Activated naive CD4-positive, alpha-beta T cell (primary cell): Measurements from ENCODE around the gene PMM2.
"Not testable (repeated sequence)": the region's sequence is repeated elsewhere in the genome, so short reads cannot be mapped to it uniquely, and the experiment has no call there.

ENCODE experiments used
- DNase-seq, 4 experiments: peaks; one replicate each; lab custom pipeline; 2025; lab: John Stamatoyannopoulos, UW

PMM2 gene

GRCh38 chr16:8797364-8798173 is at the start of gene PMM2, which contains the start of gene TMEM186:
Gene PMM2 (plus strand): TSS chr16:8797839. CDS start chr16:8797883, 44 bp downstream.
Gene TMEM186 (minus strand): TSS chr16:8797639. CDS start chr16:8797614, 25 bp downstream.
- DNase-seq, result peak; percentile 81 to 91 (median 86)

GRCh38 chr16:8748944-8749343 is 48.7 kb upstream of the PMM2 start:
- DNase-seq, result not testable (repeated sequence)

DNA sequence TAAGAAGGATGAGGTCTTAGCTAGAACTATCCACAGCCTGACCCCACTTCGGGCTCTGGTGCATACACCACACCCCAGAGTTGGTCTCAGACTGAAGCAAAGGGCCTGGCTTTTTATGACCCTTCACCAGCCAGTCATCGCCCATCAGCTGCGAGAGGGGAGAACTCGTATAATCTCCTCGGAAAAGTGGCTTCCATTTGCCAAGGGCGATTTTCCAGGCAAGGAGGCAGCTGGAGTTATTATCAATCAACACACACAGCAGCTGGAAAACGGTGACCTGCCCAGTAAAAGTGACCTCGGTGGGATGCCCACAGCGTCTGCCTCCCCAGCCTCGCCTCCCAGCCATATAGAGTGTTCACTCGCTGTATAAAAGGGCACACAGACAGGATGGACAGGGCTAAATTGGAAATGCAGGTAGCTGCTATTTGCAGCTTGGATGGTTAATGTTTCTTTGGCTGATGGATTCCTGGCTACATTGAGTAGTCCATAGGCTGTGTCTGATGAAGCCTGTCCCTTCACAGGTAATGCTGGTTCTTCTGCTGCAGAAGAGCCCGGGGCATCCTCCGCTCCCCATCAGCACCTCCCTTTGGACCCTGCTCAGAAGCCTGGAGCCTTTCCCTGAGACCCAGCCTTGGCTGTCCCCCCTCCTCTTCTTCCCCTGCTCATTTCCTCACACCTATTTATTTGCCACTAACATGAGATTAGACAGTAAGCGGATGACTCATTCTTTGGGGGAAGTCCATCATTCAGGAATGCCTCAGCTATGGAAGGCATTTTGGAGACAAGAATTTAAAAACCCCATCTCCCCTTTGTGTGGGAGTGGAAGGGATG is 45.9 kb upstream of the PMM2 start:
- DNase-seq, result no peak

DNA sequence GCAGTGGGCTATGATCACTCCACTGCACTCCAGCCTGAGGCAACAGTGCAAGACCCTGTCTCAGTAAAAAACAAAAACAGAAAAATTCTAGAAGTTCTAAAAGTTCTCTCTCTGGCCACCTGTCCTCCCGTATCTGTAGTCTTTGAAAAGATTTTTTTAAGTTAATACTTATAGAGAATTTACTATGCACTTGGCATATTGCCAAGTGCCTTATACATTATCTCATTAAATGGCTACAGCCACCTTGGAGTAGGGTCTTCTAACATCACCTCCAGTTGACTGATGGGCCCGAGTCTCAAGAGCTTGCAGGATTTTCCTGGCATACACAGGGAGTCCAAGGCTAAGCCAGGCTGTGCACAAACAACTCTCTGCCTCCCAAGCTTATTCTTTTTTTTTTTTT is 44.9 kb upstream of the PMM2 start:
- no peak for DNase-seq

- DNase-seq, result no peak
Observed at GRCh38 chr16:8753416-8754054, 44.1 kb upstream of the PMM2 start.

GRCh38 chr16:8756755-8757154 is 40.9 kb upstream of the PMM2 start:
- DNase-seq, result no peak

DNA sequence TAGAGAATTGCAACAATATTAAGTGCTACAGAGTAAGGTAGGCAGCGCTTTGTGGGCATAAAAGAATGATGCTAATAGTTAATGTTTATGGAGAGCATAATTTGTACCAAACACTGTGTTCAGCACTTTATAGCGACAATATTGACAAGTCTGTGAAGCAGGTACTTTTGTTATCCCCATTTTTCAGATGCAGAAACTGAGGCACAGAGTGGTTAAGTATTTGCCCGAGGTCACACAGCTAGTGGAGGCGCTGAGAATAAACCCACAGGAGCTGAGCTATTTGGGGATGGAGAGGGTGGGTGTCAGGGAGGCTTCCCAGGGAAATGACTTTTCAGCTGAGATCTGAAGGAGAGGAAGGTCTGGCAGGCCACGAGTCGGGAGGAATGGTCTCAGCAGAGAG is 39.6 kb upstream of the PMM2 start:
- DNase-seq, result no peak

DNA sequence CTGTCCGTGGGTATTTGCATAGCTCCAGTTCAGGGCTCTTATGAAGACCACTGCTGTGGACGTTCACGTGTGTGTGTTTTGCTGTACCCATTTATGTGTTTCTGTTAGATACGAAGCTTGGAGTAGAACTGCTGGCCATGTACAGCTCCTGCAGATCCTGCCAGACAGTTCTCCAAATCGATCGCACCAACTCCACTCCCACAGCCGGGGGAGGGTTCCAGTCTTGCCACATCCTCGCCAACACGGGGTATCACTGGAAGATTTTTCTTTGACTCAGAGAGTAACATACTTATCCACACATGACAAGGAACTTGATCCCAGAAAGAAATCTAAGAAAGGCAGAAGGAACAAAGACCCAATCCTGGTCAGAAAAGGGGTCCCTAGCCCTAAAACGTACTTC is 37.6 kb upstream of the PMM2 start:
- no peak for DNase-seq

- no peak for DNase-seq
Observed at GRCh38 chr16:8761078-8761477, 36.6 kb upstream of the PMM2 start.

- no peak for DNase-seq
Observed at GRCh38 chr16:8762254-8762653, 35.4 kb upstream of the PMM2 start.

- DNase-seq, result no peak
Observed at GRCh38 chr16:8763083-8763482, 34.6 kb upstream of the PMM2 start.

GRCh38 chr16:8763899-8764298 is 33.7 kb upstream of the PMM2 start:
- DNase-seq, result no peak

- no peak for DNase-seq
Observed at GRCh38 chr16:8764525-8765250, 33.0 kb upstream of the PMM2 start.

GRCh38 chr16:8767176-8767575 is 30.5 kb upstream of the PMM2 start:
- DNase-seq, result no peak

- DNase-seq, result no peak
Observed at GRCh38 chr16:8768283-8768682, 29.4 kb upstream of the PMM2 start.

DNA sequence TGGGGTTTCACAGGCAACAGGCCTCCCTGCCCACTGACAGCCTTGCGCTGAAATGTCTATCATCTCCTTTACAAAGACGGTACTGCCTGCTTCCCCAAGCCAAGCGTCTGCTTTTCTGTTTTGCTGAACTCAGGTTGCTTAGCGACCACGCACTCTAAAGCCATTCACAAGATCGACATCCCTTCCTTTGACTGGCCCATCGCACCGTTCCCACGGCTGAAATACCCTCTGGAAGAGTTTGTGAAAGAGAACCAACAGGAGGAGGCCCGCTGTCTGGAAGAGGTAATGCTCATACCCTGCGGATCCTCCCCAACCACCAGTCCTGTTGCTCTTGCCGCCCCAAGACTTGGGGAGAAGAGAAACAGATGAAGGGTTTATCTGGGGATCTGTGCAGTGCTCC is 28.9 kb upstream of the PMM2 start:
- no peak for DNase-seq

DNA sequence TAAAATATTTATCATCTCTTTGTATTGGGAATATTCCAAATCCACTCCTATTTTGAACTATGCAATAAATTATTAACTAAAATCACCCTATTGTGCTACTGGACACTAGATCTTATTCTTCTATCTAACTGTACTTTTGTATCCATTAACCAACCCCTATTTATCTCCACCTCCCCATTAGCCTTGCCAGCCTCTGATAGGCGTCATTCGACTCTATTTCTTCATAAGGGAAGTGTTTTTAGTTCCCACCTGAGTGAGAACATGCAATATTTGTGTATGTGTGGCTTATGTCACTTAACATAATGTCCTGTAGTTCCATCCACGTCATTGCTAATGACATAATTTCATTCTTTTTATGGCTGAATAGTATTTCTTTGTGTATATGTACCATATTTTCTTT is 24.1 kb upstream of the PMM2 start:
- no peak for DNase-seq

DNA sequence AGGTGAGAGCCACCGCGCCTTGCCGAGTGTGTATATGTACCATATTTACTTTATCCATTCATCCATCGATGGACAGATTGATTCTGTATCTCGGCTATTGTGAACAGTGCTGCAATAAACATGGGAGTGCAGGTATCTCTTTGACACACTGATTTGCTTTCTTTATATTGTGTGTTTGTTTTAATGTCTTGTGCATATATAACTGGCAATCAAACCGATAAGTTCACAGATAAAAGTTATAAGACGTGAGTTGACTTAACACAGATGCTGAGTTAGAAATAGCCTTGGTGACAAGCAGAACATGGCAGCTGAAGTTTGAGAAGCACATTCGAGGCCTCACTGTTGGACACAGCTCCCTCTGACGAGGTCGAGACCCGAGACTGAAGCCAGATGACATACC is 23.4 kb upstream of the PMM2 start:
- no peak for DNase-seq

DNA sequence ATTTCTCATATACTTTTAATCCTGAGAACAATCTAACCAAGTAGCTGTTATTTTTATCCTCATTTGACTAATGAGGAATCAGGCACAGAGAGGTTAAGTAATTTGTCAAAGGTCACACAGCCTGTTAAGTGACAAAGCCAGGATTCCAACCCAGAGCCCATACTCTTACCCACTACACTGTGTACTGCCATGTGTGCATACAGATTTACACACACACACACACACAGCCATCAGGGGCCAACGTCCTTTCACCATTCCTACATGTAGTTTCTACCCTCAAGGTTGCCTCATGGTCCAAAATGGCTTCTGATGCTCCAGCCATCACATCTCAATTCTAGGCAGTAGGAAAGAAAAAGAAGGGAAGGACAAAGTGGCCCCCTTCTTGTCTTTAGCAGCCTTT is 22.3 kb upstream of the PMM2 start:
- DNase-seq, result no peak

DNA sequence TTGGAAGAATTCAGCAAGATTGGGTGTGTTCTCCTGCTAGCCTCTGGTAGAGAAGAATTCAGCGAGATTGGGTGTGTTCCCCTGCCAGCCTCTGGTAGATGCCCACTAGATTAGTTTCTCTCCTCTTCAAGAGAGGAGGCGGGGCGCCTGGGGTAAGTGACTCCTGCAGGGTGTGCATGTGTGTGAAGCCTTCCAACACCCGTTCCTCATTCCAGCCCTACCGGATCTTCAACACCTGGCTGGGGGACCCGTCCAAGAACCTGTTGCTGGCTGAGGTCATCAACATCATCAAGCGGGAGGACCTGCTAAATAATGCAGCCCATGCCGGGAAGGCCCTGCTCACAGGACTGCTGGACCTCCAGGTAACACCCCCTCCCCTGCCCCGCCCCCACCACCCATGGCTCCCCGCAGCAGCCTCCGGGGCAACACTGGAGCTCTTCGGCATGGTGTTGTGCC is 21.5 kb upstream of the PMM2 start:
- no peak for DNase-seq

GRCh38 chr16:8777217-8777616 is 20.4 kb upstream of the PMM2 start:
- DNase-seq, result no peak

- DNase-seq, result no peak
Observed at GRCh38 chr16:8781797-8782196, 15.8 kb upstream of the PMM2 start.
